Psoas muscle (tissue), 8 donors: ENCODE measurements around the gene CRYBB2. TPM values are rescaled to one million over a fixed set of nuclear protein-coding genes. Genes with fewer than 3 reads are reported as not detected.

Source experiments
- ATAC-seq, 4 donors: fragments of 200-7000 bp; cut with Tn5 transposase; one replicate each; pipeline ENCODE4 v1.9.1; 2020; ENCODE audit warnings: moderate library complexity in 3 of 4, mild to moderate bottlenecking in 2 of 4
- DNase-seq, 2 donors: peaks; one replicate each; pipeline ENCODE4 v3.0.0-alpha.2; 2020
- H3K27ac ChIP-seq: fragments of 200-600 bp; one replicate; pipeline ENCODE4 v1.8.0; 2022
- H3K27me3 ChIP-seq, 3 donors: fragments of 200-600 bp in 1 of 3; one replicate each; pipeline versions ENCODE4 v1.6.1 to v1.8.0; 2013 to 2022; ENCODE audit warnings: low read length in 2 of 3, mild to moderate bottlenecking in 2 of 3, moderate library complexity in 1 of 3; ENCODE audit not compliant: insufficient read depth in 3 of 3
- H3K36me3 ChIP-seq, 2 donors: fragments of 200-600 bp in 1 of 2; one replicate each; pipeline versions ENCODE4 v1.6.1 to v1.8.0; 2013 to 2022; ENCODE audit warnings: low read depth in 1 of 2, mild to moderate bottlenecking in 1 of 2, moderate library complexity in 1 of 2; ENCODE audit not compliant: insufficient read depth in 1 of 2
- H3K4me1 ChIP-seq: fragments of 200-600 bp; one replicate; pipeline ENCODE4 v1.8.0; 2022
- H3K4me3 ChIP-seq: fragments of 200-600 bp; one replicate; pipeline ENCODE4 v1.8.0; 2022; ENCODE audit warnings: mild to moderate bottlenecking
- H3K9me3 ChIP-seq: fragments of 200-600 bp; one replicate; pipeline ENCODE4 v1.8.0; 2022
- CTCF ChIP-seq: fragments of 200-600 bp; IDR thresholded peaks from one replicate; pipeline ENCODE4 v1.8.0; 2022; ENCODE audit warnings: antibody characterized with exemption
- WGBS, 3 donors: extraction: QIAGEN DNeasy Blood & Tissue Kit; methylation state at CpG; one replicate each; pipeline versions ENCODE4 v1.1.6 to v1.1.7; 2013; 5-methylcytosine and 5-hydroxymethylcytosine counted together
- intact Hi-C, 2 donors: fragments of 100-400 bp; cut with DNase I; formaldehyde crosslinking; loops; one replicate each; pipeline versions ENCODE4 v1.11.0 to v1.14.2; 2022
- polyA plus RNA-seq, 3 donors: library from polyadenylated mRNA; stranded (reverse); fragments of 200-250 nt; gene quantifications; one replicate each; pipeline ENCODE4 v1.2.3, GENCODE V29; 2013
- total RNA-seq, 4 donors: library from RNA; stranded (reverse); fragmentation: NEBNext Ultra II Directional in 2 of 4; extraction: Animal tissue kit (Norgen Biotek cat#: 25700) in 2 of 4; gene quantifications; one replicate each; pipeline versions ENCODE4 v1.2.1 to v1.2.4, GENCODE V29; 2021 to 2023
- donor health status: healthy with polysubstance abuse.
- donor health status: DM: no; HTN: no; CAD: no; lungs with moderate emphysema.
- donor health status: Bipolar disorder and iron deficiency.
- donor health status: healthy.
- donor health status: DM: yes; HTN: yes; CAD: no.
- donor health status: DM: no; HTN: no; CAD: no.
- donor health status: DM: no; HTN: no; CAD: no.
- donor health status: DM: yes; HTN: yes; CAD: no.

The CRYBB2 gene
- total and polyA plus RNA-seq, 7 donors = 0.04 TPM; not detected in 6

GRCh38 chr22:25182131-25183110, 37.0 kb upstream of the CRYBB2 start:
- 75 to 81% (median 79%) methylated on average over 10 of the region's 10 CpGs for WGBS, 3 donors
- TF ChIP-seq CTCF = no peak
- H3K36me3 ChIP-seq = peaks cover 0 to 76% of the 10 kb centered on the region in 2 donors

DNA sequence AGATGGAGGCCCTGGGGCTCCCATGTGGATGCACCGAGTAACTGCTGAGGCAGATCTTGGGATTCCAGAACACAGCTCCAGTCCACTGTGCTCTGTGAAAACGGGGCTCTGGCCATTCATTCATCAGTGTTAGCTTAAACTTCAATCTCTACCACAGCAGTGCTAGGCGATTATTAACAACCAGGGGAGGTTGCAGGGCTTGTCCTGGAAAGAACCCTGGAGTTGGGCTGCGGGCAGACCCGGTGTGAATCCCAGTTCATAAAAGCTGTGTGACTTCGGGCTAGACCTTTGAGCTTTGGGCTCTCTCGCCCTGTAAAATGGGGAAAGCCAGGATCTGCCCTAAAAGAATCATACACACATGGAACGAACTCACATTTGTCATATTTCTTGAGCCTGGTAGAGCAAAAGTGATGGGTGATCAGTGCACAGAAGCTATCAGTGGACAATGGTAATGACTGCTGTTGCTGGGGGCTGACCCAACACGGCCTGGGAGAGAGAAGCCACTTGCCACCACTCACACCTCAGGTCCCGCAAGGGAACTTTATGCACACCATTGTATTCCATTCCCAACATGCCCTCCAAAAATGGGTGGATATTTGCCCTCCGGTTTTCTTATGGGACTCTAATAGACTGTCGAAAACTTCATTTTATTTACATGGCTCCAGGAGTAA, 35.4 kb upstream of the CRYBB2 start:
- Histone ChIP-seq H3K4me3 (no peak overlapping the region), H3K27me3 (peaks cover 0 to 2% (median 0%) of the 10 kb centered on the region in 3 donors), H3K27ac (no peak overlapping the region), H3K36me3 (peaks cover 0 to 75% of the 10 kb centered on the region in 2 donors), H3K9me3 (no peaks in the 10 kb centered on the region), H3K4me1 (no peaks in the 10 kb centered on the region)
- ATAC-seq = no peak
- intact Hi-C loops = no loop called here
- WGBS, 3 donors = 91 to 93% (median 92%) methylated on average over 12 of the region's 12 CpGs
- DNase-seq = no peak
- TF ChIP-seq CTCF = no peak

More at GRCh38 chr22:25182131-25183110, 37.0 kb upstream of the CRYBB2 start:
- peaks cover 0 to 2% (median 0%) of the 10 kb centered on the region in 3 donors for H3K27me3 ChIP-seq
- H3K4me3 ChIP-seq = no peak overlapping the region
- intact Hi-C loops = no loop called here
- no peak overlapping the region for H3K27ac ChIP-seq
- no peak for ATAC-seq
- no peak for DNase-seq
- no peaks in the 10 kb centered on the region for H3K4me1 ChIP-seq
- no peaks in the 10 kb centered on the region for H3K9me3 ChIP-seq

DNA sequence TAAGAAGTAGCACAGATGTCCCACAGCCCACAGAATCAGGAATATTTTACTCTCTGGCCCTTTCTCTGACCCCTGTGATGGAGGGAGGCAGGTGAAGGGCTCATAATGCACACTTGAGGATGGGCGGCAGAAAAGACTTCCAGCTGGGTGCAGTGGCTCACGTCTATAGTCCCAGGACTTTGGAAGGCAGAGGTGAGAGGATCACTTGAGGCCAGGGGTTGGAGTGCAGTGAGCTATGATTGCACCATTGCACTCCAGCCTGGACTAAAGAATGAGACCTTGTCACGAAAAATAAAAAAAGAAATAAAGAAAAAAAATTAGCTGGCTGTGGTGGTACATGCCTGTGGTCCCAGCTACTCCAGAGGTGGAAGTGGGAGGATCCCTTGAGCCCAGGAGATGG, 33.3 kb upstream of the CRYBB2 start:
- no peaks in the 10 kb centered on the region for H3K9me3 ChIP-seq
- intact Hi-C loops = no loop called here
- H3K4me3 ChIP-seq = no peak overlapping the region
- no peaks in the 10 kb centered on the region for H3K4me1 ChIP-seq
- peaks cover 0 to 2% (median 0%) of the 10 kb centered on the region in 3 donors for H3K27me3 ChIP-seq
- TF ChIP-seq CTCF = no peak
- H3K27ac ChIP-seq = no peak overlapping the region
- 82 to 93% (median 82%) methylated on average over 3 of the region's 3 CpGs for WGBS, 3 donors
- H3K36me3 ChIP-seq = peaks cover 0 to 76% of the 10 kb centered on the region in 2 donors
- ATAC-seq = no peak
- DNase-seq = no peak

DNA sequence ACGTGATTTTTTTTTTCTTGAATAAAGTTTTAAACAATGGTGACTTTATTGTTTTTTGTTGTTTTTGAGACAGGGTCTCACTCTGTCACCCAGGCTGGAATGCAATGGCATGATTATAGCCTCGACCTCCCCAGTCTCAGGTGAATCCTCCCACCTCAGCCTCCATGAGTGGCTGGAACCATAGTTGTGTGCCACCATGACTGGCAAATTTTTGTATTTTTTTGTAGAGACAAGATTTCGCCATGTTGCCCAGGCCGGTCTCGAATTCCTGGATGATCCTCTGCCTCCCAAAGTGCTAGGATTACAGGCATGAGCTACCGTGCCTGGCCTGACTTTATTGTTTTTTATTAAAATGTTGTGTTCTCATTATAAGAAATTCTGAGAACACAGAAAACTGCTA, 32.0 kb upstream of the CRYBB2 start:
- 83 to 88% (median 84%) methylated on average over 6 of the region's 6 CpGs for WGBS, 3 donors
- Histone ChIP-seq H3K4me3 (no peak overlapping the region), H3K27ac (no peak overlapping the region), H3K36me3 (peaks cover 0 to 83% of the 10 kb centered on the region in 2 donors), H3K9me3 (no peaks in the 10 kb centered on the region), H3K27me3 (no peaks in the 10 kb centered on the region), H3K4me1 (no peaks in the 10 kb centered on the region)
- no peak for DNase-seq
- TF ChIP-seq CTCF = no peak
- intact Hi-C loops = no loop called here
- no peak for ATAC-seq
